ENCODE data around the gene TAB2. TPM values are rescaled to one million over a fixed set of nuclear protein-coding genes. Genes with fewer than 3 reads are reported as not detected.
"Not testable (repeated sequence)": the region's sequence is repeated elsewhere in the genome, so short reads cannot be mapped to it uniquely, and the experiment has no call there.

Gene TAB2
- total and polyA plus RNA-seq, 9 of the 15 experiments (the other 6 are each of a cell fraction or from before 2014, with no cell fraction given), result 9.1 to 38.3 (median 18.6) TPM

DNA sequence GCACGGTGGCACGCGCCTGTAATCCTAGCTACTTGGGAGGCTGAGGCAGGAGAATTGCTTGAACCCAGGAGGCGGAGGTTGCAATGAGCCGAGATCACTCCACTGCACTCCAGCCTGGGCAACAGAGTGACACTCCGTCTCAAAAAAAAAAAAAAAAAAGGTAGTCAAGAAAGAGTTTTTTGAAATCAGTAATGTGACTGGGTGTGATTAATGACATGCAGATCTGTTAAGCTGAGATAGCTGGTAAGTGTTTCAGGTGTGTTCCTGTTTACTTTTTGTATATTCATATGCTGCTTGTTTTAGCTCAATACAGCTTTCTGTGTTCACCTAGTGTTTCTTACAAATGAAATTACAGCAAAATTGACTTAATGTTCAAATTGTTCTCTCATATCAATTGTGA is 31.8 kb downstream of the TAB2 start (continued):
- TF ChIP-seq ARID1B (IDR thresholded peaks at IDR 0.05) (peak; percentile 58), TEAD4 (IDR thresholded peaks at IDR 0.05; ENCODE audit: low read length) (peak; percentile 46; the same call in 1 of the 2 replicates), DPF2 (IDR thresholded peaks at IDR 0.05) (peak; percentile 20; the same call in 1 of the 2 replicates)
- not testable (repeated sequence) for TF ChIP-seq TEAD4 (CRISPR knock-in tag; IDR thresholded peaks at IDR 0.05; ENCODE audit: borderline replicate concordance)

DNA sequence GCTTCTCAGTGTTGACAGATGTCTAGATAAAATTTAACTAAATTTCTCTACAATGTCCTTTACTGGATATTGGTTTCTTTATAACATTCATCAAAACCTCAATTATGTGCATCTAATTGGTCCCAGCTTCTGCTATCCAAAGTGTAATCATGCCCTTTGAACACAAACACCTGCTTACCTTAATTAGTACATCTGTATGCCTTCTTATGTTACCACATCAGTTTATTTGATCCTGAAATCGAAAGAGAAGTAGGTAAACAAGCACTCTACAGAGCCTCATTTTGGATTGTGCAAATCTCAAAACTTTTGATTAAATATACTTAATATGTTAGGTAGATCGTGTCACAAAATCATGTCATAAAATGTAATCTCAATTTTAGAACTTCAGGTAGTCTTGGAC is 36.5 kb downstream of the TAB2 start:
- ChIA-PET CTCF (ENCODE audit: low intra/inter-chr PET ratio) (no interaction called here), POLR2A (no interaction called here)
- no peak overlapping the region for H3K9ac ChIP-seq (ENCODE audit: insufficient read depth in 1 of 2, low read depth in 2 of 2, low read length in 2 of 2)
- no peaks in the 10 kb centered on the region for H3K9me1 ChIP-seq (ENCODE audit: control insufficient read depth, insufficient read depth, low read length)
- H3K27me3 ChIP-seq (ENCODE audit: control insufficient read depth in 2 of 2, insufficient read depth in 2 of 2, low read length in 2 of 2), result no peaks in the 10 kb centered on the region
- FAIRE-seq (no peak), DNase-seq (ENCODE audit: extremely low read depth in 1 of 4, low spot score in 3 of 4) (no peak), ATAC-seq (no peak)
- H3K27ac ChIP-seq (ENCODE audit: extremely low read depth, low read depth, low read length), result no peak overlapping the region
- no peak overlapping the region for H3K4me3 ChIP-seq
- WGBS (ENCODE audit: insufficient coverage, low coverage, missing lambda C conversion rate), result 66% methylated on average over 2 of the region's 2 CpGs
- peaks cover 6% of the 10 kb centered on the region; the same call in 1 of the 2 replicates for H4K20me1 ChIP-seq (replicated peaks; ENCODE audit: control insufficient read depth, insufficient read depth, low read length)
- H2AFZ ChIP-seq (ENCODE audit: low read depth, low read length), result no peak overlapping the region
- in situ Hi-C loops (cut with MboI), result no loop called here
- peaks cover 6 to 9% of the 10 kb centered on the region in 2 experiments; a peak in 2 of 5 replicates for H3K4me1 ChIP-seq (replicated peaks in 1 of 2; ENCODE audit: control insufficient read depth in 2 of 2, insufficient read depth in 2 of 2, low read length in 2 of 2)
- intact Hi-C loops (cut with micrococcal nuclease), result no loop called here
- peaks cover 48% of the 10 kb centered on the region for H3K79me2 ChIP-seq (ENCODE audit: control insufficient read depth, insufficient read depth, low read length)
- no peaks in the 10 kb centered on the region for H3K9me3 ChIP-seq (replicated peaks; ENCODE audit: control insufficient read depth, insufficient read depth, low read depth, low read length)
- BruUV-seq (replicated peaks), result no TSS peak
- H3K4me2 ChIP-seq (ENCODE audit: insufficient read depth, low read length), result no peak overlapping the region
- no peaks in the 10 kb centered on the region for H3K36me3 ChIP-seq (ENCODE audit: control insufficient read depth, insufficient read depth, low read length)
- TF ChIP-seq SNRNP70 (optimal IDR thresholded peaks at IDR 0.05; ENCODE audit: low read depth, low read length), result no peak
- TF ChIP-seq, protein P1, sequence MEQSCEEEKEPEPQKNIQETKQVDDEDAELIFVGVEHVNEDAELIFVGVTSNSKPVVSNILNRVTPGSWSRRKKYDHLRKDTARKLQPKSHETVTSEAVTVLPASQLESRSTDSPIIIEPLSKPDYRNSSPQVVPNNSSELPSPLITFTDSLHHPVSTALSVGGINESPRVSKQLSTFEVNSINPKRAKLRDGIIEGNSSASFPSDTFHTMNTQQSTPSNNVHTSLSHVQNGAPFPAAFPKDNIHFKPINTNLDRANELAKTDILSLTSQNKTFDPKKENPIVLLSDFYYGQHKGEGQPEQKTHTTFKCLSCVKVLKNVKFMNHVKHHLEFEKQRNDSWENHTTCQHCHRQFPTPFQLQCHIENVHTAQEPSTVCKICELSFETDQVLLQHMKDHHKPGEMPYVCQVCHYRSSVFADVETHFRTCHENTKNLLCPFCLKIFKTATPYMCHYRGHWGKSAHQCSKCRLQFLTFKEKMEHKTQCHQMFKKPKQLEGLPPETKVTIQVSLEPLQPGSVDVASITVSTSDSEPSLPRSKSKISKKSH (CRISPR knock-in tag; IDR thresholded peaks at IDR 0.05), result no peak
- TF ChIP-seq ARID2 (IDR thresholded peaks at IDR 0.05), result no peak
- no peak for TF ChIP-seq ZNF511 (CRISPR knock-in tag; IDR thresholded peaks at IDR 0.05)
- TF ChIP-seq ZNF518B (CRISPR knock-in tag; IDR thresholded peaks at IDR 0.05), result no peak
- no peak for TF ChIP-seq KDM2B (CRISPR knock-in tag; IDR thresholded peaks at IDR 0.05)
- no peak for TF ChIP-seq RNF219 (CRISPR knock-in tag; IDR thresholded peaks at IDR 0.05)
- TF ChIP-seq ZNF57 (CRISPR knock-in tag; IDR thresholded peaks at IDR 0.05), result no peak
- TF ChIP-seq PHF20 (IDR thresholded peaks at IDR 0.05; ENCODE audit: partially characterized antibody), result no peak
